Measurements from ENCODE around the gene MVB12A. TPM values are rescaled to one million over a fixed set of nuclear protein-coding genes. Genes with fewer than 3 reads are reported as not detected.

Gene MVB12A
- total RNA-seq, 1 donor, result 32.0 TPM

- H3K4me3 ChIP-seq (ENCODE audit: low read depth, low read length), result no peak overlapping the region
- TF ChIP-seq CTCF (IDR thresholded peaks at IDR 0.05; ENCODE audit: insufficient read depth, low read depth, low read length), result peak; percentile 61
- peak; percentile 46 for DNase-seq (ENCODE audit: low read depth)
Measured at GRCh38 chr19:17424743-17425365, 5.0 kb downstream of the MVB12A start.

GRCh38 chr19:17429641-17430113 lies 9.8 kb downstream of the MVB12A start:
- no peak for TF ChIP-seq CTCF (IDR thresholded peaks at IDR 0.05; ENCODE audit: insufficient read depth, low read depth, low read length)
- DNase-seq (ENCODE audit: low read depth), result no peak
- H3K4me3 ChIP-seq (ENCODE audit: low read depth, low read length), result no peak overlapping the region

GRCh38 chr19:17431417-17431816 lies 11.6 kb downstream of the MVB12A start:
- no peak overlapping the region for H3K4me3 ChIP-seq (ENCODE audit: low read depth, low read length)
- no peak for DNase-seq (ENCODE audit: low read depth)
- no peak for TF ChIP-seq CTCF (IDR thresholded peaks at IDR 0.05; ENCODE audit: insufficient read depth, low read depth, low read length)

GRCh38 chr19:17435218-17435617 lies 15.4 kb downstream of the MVB12A start:
- no peak for TF ChIP-seq CTCF (IDR thresholded peaks at IDR 0.05; ENCODE audit: insufficient read depth, low read depth, low read length)
- DNase-seq (ENCODE audit: low read depth), result no peak
- no peak overlapping the region for H3K4me3 ChIP-seq (ENCODE audit: low read depth, low read length)

- DNase-seq (ENCODE audit: low read depth), result no peak
- no peak for TF ChIP-seq CTCF (IDR thresholded peaks at IDR 0.05; ENCODE audit: insufficient read depth, low read depth, low read length)
- H3K4me3 ChIP-seq (ENCODE audit: low read depth, low read length), result no peak overlapping the region
Measured at GRCh38 chr19:17436094-17436873, 16.4 kb downstream of the MVB12A start.

- no peak for DNase-seq (ENCODE audit: low read depth)
- no peak overlapping the region for H3K4me3 ChIP-seq (ENCODE audit: low read depth, low read length)
- no peak for TF ChIP-seq CTCF (IDR thresholded peaks at IDR 0.05; ENCODE audit: insufficient read depth, low read depth, low read length)
Measured at GRCh38 chr19:17436874-17437267, 17.0 kb downstream of the MVB12A start.

Measured in fibroblast of villous mesenchyme (primary cell).